IPS DF 4.7 (cell line): ENCODE results near the gene CAPZA1.

Experiments used
- DNase-seq: peaks from one replicate; pipeline ENCODE4 v3.0.0-alpha.2; 2013; ENCODE audit warnings: low spot score; ENCODE audit errors: extremely low read depth

The CAPZA1 gene

DNA sequence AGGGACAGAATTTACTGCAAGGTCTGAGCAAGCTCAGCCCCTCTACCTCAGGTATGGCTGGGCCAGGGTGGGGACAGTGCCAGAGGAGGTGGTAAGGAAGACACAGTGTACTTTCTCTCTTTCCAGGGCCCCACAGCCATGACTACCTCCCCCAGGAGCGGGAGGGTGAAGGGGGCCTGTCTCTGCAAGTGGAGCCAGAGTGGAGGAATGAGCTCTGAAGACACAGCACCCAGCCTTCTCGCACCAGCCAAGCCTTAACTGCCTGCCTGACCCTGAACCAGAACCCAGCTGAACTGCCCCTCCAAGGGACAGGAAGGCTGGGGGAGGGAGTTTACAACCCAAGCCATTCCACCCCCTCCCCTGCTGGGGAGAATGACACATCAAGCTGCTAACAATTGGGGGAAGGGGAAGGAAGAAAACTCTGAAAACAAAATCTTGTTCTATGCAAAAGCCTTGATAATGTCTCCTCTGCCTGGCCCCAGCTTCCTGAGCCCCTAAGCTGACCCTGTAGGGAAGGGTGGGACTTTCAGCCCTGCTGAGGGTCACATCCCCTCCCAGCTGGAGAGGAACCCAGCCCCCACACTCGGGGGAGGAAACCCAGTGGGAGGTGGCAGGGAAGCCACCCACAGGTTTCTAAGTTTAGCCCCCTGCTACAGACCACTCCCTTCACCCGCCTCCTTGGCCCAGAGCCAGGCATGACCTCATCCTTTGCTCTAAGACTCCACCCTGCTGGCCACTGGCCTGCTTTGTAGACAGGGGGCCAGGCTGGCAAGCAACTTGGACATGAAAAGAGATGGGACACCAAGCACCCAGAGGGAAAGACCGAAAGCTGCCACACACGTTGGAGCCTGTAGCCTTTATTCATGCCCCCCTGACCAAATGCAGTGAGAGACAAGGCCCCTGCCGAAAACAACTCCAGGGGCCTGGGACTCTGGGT, 80.9 kb downstream of the CAPZA1 start:
- no peak for DNase-seq

DNA sequence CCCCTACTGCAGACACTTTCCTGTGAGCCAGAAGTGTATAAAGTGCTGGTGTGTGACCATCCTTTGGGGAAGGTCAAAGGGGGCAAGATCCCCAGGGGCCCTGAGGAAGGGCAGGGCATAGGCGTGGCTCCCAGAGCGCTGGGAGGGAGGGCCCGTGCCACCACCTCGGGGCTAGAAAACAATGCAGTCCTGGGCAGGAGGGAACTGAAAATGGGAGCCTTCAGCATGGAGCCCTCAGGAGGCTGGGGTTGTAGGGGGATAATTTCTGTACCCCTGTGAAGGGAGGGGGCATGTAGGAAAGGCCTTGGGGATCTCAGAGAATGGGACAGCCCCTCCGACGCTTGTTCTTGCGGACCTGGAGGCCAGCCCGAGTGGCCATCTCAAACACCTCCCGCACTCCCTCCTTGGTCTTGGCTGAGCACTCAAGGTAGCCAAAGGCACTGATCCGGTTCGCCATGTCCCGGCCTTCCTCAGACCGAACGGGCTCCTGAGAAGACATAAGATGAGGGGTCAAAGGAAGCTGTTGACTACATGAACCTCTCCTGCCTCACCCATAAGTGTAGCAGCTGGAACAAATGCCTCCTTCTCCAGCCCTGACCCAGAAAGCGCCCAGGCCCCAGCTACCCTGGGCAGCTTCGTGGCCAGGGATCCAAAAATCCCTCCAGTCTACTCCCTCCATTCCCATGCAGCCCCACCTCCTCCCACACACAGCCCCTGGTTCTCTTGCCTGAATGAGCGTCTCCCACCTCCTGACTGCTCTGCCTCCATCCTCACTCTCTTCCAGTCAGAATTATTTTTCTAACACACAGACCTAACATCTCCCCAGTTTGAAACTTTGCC, 81.8 kb downstream of the CAPZA1 start:
- no peak for DNase-seq

DNA sequence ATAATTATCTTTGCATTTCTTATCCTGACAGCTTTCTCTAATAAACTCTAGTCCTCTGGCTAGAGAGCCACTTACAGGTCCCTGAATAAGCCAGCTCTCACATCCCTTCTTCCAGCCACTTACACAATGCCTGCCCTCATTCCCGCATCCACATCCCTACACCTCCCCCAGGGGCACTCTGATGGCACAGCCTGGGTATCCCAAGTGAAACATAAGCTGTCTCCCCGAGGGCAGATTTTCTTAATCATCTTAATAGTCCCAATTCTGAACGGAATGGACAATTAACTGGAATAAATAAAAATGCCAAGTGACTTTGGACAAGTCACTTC, 82.4 kb downstream of the CAPZA1 start:
- DNase-seq = no peak

DNA sequence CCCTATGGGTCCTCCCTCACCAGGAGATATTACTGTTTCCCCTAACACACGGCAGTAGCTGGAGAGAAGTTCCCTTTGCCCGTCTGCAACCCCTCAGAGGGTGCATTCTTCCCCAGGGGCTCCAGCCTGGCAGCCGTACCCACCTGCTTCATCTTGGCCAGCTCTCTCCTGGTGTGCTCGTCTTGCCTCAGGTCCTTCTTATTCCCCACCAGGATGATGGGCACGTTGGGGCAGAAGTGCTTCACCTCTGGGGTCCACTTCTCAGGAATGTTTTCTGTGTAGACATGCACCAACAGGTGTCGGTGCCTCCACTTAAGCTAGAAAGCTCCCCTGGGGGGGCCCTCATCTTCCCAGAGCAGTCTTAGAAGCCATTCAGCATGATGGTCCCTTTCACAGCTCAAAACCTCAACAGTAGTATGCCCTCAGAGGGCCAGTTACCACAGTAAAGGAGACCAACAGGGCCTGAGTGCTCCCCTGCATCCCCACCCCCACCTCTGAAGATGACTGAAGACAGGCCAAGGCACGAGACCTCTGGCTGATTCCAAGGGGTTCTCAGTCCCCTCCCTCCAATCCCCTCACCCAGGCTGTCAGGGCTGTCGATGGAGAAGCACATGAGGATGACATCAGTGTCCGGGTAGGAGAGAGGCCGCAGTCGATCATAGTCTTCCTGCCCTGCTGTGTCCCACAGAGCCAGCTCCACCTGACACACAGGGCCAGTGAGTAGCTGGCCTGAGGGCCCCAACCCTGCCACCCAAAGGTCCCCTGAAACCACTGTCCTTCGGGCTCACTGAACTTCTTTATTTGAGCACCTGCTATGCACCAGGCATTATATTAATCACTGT, 83.0 kb downstream of the CAPZA1 start:
- DNase-seq = no peak

DNA sequence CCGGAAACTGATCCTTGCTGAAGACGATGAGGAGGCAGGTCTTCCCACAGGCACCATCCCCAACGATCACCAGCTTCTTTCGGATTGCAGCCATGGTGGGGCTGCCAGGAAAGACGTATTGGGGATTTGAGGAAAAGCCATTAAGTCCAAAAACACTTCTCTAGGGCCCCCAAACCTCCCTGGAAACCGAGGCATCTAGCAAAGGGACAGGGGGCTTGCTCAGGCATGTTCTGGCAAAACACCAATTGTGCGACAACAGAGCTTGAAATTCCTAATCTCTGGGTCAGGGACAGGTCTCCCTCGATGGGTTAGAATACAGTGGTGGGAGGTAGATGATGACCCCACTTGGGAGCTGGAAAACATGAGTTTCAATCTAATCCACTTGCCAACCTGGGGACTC, 84.1 kb downstream of the CAPZA1 start:
- no peak for DNase-seq

DNA sequence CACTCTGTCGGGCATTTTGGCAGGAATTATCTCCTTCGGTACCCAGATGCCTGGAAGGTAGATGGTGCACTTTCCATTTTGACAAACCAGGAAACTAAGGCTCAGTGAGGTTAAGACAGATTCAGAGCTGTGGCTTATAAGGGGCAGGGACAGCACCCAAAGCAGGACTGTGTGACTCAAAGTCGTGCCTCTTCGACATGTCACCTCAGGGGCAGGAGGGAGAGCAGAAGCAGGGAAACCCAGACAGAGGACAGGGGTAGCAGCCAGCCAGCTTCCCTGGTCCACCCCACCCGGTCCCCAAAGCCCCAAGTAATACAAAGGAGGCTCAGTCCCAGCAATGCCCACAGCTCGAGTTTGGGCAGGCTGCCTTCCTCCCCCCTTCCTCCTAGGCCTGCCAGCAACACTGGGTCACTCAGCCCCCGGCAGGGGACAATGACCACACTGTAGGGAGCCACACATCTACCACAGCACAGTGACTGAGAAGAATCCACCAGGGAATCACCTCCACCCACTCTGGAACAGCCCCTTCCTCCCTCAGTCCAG, 84.8 kb downstream of the CAPZA1 start:
- DNase-seq = no peak

DNA sequence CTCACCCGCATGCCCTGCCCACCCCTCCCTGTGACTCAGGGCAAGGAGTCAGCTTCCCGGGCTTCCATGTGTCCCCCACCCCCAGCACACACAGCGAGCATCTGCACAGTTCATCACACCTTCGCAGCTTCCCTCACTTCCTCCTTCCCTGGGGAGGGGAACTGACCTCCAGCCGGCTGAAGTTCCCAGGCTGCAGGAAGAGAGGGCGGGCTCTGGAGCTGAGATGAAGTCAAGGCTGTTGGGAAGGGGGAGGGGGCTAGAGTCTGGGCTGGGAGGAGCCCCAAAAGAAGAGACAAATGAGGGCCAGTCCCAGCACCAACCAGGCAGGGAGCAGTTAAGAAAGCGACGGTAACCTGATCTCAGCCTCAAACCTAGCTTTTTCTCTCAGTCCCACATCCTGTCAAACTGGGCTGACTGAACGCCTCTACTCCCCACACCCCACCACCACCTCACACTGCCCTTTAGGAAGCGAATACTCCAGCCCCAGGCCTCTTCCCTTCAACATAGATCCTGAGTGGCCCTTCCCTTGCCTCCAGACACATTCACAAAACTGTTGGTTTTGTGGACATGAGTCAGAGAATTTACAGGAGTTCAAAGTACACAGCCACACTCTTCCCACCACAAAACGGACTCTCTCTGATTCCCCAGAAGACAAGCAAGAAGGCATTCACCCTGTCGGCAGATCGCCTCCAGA, 85.4 kb downstream of the CAPZA1 start:
- DNase-seq = peak; percentile 94

DNA sequence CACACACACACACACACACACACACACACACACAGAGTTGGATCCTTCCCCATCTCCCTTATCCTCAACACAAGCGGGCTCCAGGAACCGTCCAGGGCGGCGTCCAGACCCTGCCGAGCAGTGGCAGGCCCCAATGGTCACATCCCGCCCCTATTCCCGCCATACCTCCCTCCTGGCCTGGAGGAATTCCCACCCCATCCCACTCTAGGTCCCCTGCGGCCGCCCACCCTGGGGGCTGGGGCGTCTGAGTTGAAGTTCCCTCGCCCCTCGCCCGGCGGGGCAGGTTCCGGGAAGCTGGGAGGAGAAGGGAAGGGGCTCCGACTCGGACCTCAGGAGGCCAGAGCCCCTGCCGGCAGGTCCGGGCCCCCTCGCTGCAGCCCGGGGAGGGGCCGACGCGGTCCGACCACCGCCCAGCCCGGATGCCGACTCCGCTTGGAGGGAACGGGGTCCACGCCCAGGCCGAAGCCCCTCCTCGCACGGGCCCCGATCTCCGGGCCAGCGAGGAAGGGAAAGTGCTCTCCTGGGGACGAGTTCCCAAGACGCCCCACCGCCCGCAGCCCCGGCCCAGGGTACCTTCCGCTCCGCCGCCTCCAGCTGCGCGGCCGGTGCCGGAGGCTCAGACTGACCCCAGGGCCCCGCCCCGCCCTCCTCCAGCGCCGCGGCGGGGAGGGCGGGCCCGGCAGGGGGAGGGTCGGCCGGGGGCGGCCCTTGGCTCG, 87.0 kb downstream of the CAPZA1 start, which contains the start of gene RHOC:
TSS of gene RHOC (minus strand) at position 623 of the 716 bp plus-strand sequence. CDS start 3,328 bp downstream, outside the sequence.
- DNase-seq = no peak

DNA sequence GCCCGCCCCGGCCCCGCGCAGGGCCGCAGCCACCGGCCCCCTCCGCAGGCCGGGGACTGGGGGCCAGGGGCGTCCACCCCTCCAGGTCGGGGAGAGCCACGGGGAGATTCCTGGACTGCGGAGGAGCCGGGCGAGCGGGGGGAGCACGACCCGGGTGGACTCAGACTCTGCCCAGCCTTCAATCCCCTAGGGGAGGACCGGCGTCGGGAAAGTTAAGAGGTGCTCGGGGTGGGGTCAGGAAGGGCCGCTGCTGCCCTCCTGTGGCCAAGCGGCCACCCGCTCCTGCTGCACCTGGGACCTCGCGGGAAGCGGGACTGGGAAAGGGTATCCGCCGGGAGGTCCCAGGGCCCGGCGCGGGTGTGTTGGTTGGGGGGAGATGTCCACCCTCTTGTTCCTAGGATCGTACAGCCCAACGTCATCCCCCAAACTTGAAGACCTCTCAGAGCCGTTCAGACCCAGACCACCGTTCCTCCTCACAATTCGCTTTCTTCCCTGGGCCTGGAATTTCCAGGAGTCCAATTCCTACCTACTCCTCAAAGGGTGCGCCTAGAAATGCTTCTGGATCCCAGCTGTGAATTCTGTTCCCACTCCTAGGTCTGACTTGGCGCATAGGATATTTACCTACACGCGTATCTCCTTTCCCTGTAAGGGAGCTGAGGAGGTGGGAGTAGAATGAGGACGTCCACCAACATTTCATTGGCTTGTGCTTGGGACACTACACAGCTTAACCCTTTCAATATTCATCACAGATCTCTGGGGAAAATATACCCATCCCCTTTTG, 87.8 kb downstream of the CAPZA1 start:
- DNase-seq = no peak

DNA sequence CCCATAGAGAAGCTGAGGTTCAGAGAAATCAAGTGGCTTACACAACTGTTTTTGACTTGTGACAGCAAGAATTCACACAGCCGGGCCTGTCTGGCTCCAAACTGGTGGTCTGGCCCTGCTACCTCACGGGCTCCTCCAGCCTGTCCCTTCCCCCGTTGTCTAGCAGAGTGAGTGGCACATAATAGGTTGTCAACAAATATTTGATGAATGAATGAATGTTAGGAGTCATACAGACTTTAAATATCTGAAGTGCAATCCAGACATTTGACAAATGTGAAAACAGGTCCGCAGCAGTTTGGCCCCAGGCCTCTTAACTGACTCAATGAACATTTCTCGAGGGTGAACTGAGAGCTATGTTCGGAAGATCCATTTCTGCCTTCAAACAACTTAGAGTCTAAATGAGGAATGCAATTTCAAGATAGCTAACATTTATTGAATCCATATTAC, 88.4 kb downstream of the CAPZA1 start:
- no peak for DNase-seq

DNA sequence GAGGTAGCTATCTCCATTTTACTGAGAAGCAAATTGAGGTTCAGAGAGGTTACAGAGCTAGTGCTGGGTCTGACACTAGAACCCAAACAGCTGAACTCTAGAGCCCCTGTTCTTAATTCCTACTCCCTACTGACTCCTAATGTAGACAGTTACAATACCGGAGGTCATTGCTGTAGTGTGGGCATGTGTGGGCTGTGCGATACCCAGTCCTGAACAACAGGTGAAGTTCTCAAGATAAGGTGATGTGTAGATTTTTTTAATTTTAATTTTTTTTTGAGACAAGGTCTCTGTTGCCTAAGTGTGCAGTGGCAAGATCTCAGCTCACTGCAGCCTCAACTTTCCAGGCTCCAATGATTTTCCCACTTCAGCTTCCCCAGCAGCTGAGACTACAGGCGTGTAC, 88.9 kb downstream of the CAPZA1 start:
- no peak for DNase-seq

DNA sequence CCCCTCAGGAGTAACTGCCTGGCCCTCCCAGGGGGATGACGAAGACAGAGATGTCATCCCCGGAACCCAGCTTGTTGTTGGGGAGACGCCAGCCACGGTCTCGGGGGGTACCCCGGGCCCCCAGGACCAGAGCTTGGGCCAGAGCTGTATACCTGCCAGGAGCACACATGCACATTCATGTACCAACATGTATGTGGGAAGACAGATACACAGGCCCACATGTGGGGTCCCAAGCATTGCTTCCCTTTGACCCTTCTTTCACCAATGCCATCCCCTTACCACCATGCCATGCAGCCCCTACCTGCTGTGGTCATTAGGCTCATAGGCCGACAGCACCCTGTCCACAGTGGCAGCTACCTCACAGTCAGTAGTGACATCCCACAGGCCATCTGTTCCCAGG, 90.5 kb downstream of the CAPZA1 start:
- DNase-seq = no peak

DNA sequence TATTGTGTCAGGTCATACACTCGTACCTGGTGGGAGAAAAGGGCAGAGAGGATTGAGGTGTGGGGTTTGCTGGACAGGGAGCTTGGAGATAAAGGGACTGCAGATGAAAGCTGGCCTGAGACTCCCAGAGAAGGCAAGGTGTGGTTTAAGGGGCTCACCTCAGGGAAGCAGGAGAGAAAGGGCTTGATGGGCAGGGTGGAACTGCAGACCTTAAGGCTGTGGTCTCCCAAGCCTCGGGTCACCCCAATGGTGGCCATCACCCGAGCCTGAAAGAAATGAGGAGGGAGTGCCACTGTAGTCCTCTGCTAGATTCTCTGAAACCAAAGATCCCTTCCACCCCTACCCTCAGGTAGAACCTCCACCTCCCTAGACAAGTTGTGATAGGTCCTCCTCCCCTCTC, 91.0 kb downstream of the CAPZA1 start:
- no peak for DNase-seq

DNA sequence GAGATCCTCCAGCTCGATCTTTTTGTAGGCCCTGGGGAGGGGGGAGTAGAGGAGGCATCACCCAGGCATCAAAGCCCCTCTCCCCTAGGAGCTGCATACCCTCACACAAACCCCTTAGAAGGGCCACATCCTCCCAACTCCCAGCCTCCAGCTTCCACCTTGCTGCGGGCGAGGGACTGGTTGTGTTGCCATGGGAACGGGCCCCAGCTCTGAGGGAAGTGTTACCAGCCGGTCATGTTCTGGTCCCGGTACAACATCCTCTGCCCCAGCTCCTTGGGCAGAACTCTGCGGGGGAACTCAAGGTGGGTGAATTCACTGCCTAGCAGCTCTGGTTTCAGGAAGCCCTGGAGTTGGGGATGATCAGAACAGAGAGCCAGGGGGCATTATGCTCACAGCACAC, 91.4 kb downstream of the CAPZA1 start:
- no peak for DNase-seq

DNA sequence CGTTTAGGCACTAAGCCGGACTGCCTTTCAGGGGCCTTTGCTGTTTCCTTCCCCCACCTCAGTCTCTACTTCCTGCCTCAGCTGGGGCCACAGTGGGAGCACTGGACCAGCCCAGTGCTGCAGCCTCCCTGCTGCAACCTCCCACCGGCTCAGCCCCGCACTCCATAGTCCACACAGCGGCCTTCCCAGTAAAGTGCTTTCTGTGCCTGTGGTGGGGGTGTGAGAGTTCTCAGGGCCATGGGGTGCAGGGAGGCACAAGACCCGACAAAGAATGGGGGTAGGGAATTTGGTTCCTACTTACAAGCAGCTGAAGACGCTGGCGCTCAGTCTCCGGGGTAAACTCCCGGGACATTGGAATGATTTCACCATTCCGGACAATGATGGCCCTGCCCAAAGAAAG, 92.0 kb downstream of the CAPZA1 start:
- DNase-seq = no peak

DNA sequence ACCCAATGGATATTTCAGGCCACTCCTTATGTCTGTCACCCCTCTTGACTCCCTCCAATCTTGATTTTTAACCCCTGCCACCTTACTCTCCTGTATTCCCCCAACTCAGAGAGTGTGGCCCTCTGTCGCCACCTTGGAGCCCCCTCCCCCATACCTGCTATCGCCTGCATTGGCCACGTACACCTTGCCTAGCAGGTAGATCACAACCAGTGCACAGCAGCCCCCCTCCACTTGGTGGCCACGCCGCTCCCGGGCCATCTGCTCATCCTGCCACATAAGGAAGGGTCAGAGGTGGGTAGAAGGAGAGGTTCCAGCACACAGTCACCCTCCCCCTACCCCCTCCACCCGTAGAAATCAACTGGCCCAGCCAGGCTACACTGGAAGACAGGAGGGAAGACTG, 92.6 kb downstream of the CAPZA1 start:
- DNase-seq = no peak

DNA sequence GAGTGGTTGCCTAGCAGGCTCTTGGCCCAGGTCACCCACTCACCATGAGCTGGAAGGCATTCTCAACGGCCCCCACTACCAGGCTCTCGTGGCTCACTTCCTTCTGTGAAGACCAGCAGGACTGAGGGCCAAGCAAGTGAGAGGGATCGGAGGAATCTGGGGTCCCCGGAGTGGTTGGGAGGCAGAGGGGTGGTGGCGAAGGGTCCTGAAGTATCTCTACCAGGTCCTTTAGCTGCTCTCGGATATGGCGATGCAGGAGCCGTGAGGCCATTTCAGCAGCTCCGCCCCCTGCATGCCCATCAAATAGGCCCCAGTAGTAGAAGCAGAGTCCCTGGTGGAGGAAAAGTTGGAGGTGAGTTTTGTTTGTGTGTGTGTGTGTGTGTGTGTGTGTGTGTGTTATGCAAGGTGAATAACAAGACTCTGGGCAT, 93.1 kb downstream of the CAPZA1 start:
- no peak for DNase-seq

DNA sequence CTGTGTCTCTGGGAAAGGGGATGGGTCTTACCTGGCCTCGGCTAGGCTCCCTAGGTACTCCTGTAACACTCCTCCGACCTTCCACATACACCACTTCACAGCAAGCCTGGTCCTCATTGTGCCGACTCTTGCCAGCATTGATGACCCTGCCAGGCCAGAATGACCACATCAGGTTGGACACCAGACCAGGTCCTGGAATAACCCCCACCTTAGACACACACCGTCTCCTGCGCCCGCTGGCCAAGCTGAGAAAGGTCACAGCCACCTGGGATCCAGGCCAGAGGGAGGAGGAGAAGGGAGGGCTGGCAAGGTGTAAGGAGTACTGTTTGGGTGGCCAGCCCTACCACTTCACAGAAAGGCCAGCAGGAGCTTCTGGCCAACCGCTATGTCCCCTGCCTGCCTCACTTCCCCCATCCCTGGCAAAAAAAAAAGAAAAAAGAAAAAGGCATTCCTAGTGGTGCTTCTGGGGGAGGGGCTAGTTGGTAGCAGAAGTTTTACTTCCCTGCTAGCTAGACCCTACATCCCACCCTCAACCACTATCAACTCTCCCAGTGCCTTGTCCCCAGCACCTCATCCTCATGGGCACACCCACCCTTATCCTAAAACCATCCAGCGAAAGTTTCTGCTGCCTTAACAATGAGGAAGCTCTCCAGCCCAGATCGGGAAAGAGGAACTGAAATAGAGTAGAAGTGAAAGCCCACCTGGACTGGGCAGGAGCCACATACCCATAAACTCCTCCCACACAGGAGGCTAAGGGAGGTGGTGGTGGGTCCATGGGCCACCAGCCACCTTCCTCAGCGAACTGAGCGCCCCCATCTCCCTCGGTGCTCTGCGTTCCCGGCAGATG, 94.1 kb downstream of the CAPZA1 start:
- DNase-seq = no peak
